B cell (primary cell): Measurements from ENCODE around the gene ARID3A. TPM values are rescaled to one million over a fixed set of nuclear protein-coding genes. Genes with fewer than 3 reads are reported as not detected.

ENCODE experiments used
- ATAC-seq: fragments of 200-7000 bp; cut with Tn5 transposase; one replicate; pipeline ENCODE4 v1.10.0; 2021; ENCODE audit warnings: low read depth, mild to moderate bottlenecking, moderate number of reproducible peaks, moderate library complexity
- CTCF ChIA-PET: fragments of 350-600 bp; sonication (Branson Sonifier 250); formaldehyde crosslinking; loops from one replicate; lab custom pipeline; 2021; ENCODE audit warnings: antibody characterized with exemption, inconsistent platforms; lab: Charles Lee
- POLR2A ChIA-PET: fragments of 350-600 bp; sonication (Branson Sonifier 250); formaldehyde crosslinking; loops from one replicate; lab custom pipeline; 2021; ENCODE audit warnings: antibody characterized with exemption; lab: Charles Lee
- DNase-seq: peaks from one replicate; pipeline ENCODE4 v3.0.0; 2013
- H2AFZ ChIP-seq: 2 replicates; pipeline ENCODE4 v1.6.1; 2012; ENCODE audit warnings: mild to moderate bottlenecking, low read depth, low read length; ENCODE audit not compliant: insufficient read depth, poor library complexity, severe bottlenecking
- H3K27ac ChIP-seq, 2 donors: 1 replicate in 1 of 2; 2 replicates in 1 of 2; pipeline ENCODE4 v1.5.1; 2012 to 2013; ENCODE audit warnings: low read length in 2 of 2, mild to moderate bottlenecking in 2 of 2, moderate library complexity in 1 of 2
- H3K27me3 ChIP-seq, 4 experiments: fragments of 200-600 bp in 1 of 4; sonication (generic) in 1 of 4; replicated peaks in 1 of 4; 1 replicate in 2 of 4; 2 replicates in 2 of 4; pipeline versions ENCODE4 v1.6.1 to v1.7.0; 2013 to 2016; ENCODE audit warnings: low read length in 3 of 4, mild to moderate bottlenecking in 2 of 4, mixed read lengths in 1 of 4, moderate library complexity in 1 of 4; ENCODE audit not compliant: insufficient read depth in 4 of 4, control insufficient read depth in 3 of 4; ENCODE audit errors: control extremely low read depth in 1 of 4
- H3K36me3 ChIP-seq, 2 experiments: replicated peaks in 1 of 2; 1 replicate in 1 of 2; 2 replicates in 1 of 2; pipeline versions ENCODE4 v1.6.1 to v1.7.1; 2013; ENCODE audit warnings: low read length in 1 of 2; ENCODE audit not compliant: insufficient read depth in 2 of 2, control insufficient read depth in 1 of 2; ENCODE audit errors: control extremely low read depth in 1 of 2, extremely low read depth in 1 of 2
- H3K4me1 ChIP-seq, 2 donors: fragments of 200-600 bp in 1 of 2; sonication (generic) in 1 of 2; 1 replicate in 1 of 2; 2 replicates in 1 of 2; pipeline versions ENCODE4 v1.5.1 to v1.6.1; 2013 to 2017; ENCODE audit warnings: low read length in 2 of 2; ENCODE audit not compliant: control insufficient read depth in 2 of 2, insufficient read depth in 2 of 2
- H3K4me2 ChIP-seq: replicated peaks from 2 replicates; pipeline ENCODE3; 2012; ENCODE audit warnings: mild to moderate bottlenecking, low read depth, low read length; ENCODE audit not compliant: poor library complexity, severe bottlenecking
- H3K4me3 ChIP-seq, 5 experiments: fragments of 200-600 bp in 1 of 5; sonication (generic) in 1 of 5; 1 replicate in 3 of 5; 2 replicates in 2 of 5; pipeline versions ENCODE4 v1.5.1 to v1.7.0; 2011 to 2016; ENCODE audit warnings: low read length in 4 of 5, mild to moderate bottlenecking in 4 of 5, low read depth in 2 of 5, control low read depth in 1 of 5, moderate library complexity in 1 of 5; ENCODE audit not compliant: insufficient read depth in 1 of 5; ENCODE audit errors: control extremely low read depth in 1 of 5, extremely low read depth in 1 of 5
- H3K79me2 ChIP-seq: fragments of 200-600 bp; sonication (generic); one replicate; pipeline ENCODE4 v1.6.0; 2016; ENCODE audit warnings: low read length; ENCODE audit not compliant: control insufficient read depth, insufficient read depth
- H3K9ac ChIP-seq: fragments of 200-600 bp; sonication (generic); 2 replicates; pipeline ENCODE4 v1.6.1; 2017; ENCODE audit warnings: mild to moderate bottlenecking, low read length, moderate library complexity
- H3K9me3 ChIP-seq, 3 donors: one replicate each; pipeline versions ENCODE4 v1.6.1 to v1.7.1; 2013; ENCODE audit warnings: low read length in 2 of 3; ENCODE audit not compliant: control insufficient read depth in 2 of 3, insufficient read depth in 1 of 3; ENCODE audit errors: control extremely low read depth in 1 of 3
- H4K20me1 ChIP-seq: 2 replicates; pipeline ENCODE4 v1.6.0; 2012; ENCODE audit warnings: mild to moderate bottlenecking, low read length; ENCODE audit not compliant: insufficient read depth, control insufficient read depth, poor library complexity, severe bottlenecking
- H3K27ac Mint-ChIP-seq: one replicate; pipeline ENCODE4 v1.8.0; 2021; ENCODE audit warnings: mixed read lengths
- H3K27me3 Mint-ChIP-seq: one replicate; pipeline ENCODE4 v1.8.0; 2021; ENCODE audit warnings: mixed read lengths
- H3K4me1 Mint-ChIP-seq: one replicate; pipeline ENCODE4 v1.8.0; 2021; ENCODE audit warnings: mixed read lengths
- H3K4me3 Mint-ChIP-seq: one replicate; pipeline ENCODE4 v1.8.0; 2021; ENCODE audit warnings: mixed read lengths
- H3K9me3 Mint-ChIP-seq: one replicate; pipeline ENCODE4 v1.8.0; 2022; ENCODE audit warnings: mixed read lengths; ENCODE audit not compliant: insufficient read depth
- EZH2 ChIP-seq: IDR thresholded peaks from 2 replicates; pipeline ENCODE4 v1.6.1; 2012; ENCODE audit warnings: borderline replicate concordance, low read depth, mild to moderate bottlenecking, moderate library complexity, low read length; ENCODE audit not compliant: insufficient read depth, poor library complexity, severe bottlenecking
- WGBS: methylation state at CpG from one replicate; pipeline ENCODE4 v1.1.5; 2013; ENCODE audit warnings: missing lambda C conversion rate; ENCODE audit not compliant: insufficient coverage; 5-methylcytosine and 5-hydroxymethylcytosine counted together
- intact Hi-C: fragments of 100-400 bp; cut with micrococcal nuclease; formaldehyde crosslinking; loops from one replicate; pipeline ENCODE4 v1.10.0; 2022
- polyA minus RNA-seq: library from RNA; depleted of rRNA, polyadenylated mRNA; stranded (reverse); fragments of >200 nt; gene quantifications from 2 replicates; pipeline ENCODE4 v1.2.3, GENCODE V29; 2012
- polyA plus RNA-seq: library from polyadenylated mRNA; depleted of rRNA; stranded (reverse); fragments of >200 nt; gene quantifications from 2 replicates; pipeline ENCODE4 v1.2.3, GENCODE V29; 2012
- total RNA-seq, 2 donors: library from RNA; stranded (reverse); fragments of 120-200 nt in 1 of 2; gene quantifications; 1 replicate in 1 of 2; 2 replicates in 1 of 2; pipeline versions ENCODE4 v1.2.3 to v1.2.4, GENCODE V29; 2013 to 2022
- TF ChIP-seq, protein P1 (sequence below): fragments of 200-600 bp; IDR thresholded peaks from one replicate; pipeline ENCODE4 v1.8.0; 2022; ENCODE audit warnings: antibody characterized with exemption, mild to moderate bottlenecking

ARID3A gene
- 60.5 and 66.7 TPM in 2 replicates for total RNA-seq
- 13.5 TPM for total RNA-seq (2013)
- polyA plus RNA-seq: 16.5 and 22.9 TPM in 2 replicates
- polyA minus RNA-seq: 47.1 and 68.9 TPM in 2 replicates

DNA sequence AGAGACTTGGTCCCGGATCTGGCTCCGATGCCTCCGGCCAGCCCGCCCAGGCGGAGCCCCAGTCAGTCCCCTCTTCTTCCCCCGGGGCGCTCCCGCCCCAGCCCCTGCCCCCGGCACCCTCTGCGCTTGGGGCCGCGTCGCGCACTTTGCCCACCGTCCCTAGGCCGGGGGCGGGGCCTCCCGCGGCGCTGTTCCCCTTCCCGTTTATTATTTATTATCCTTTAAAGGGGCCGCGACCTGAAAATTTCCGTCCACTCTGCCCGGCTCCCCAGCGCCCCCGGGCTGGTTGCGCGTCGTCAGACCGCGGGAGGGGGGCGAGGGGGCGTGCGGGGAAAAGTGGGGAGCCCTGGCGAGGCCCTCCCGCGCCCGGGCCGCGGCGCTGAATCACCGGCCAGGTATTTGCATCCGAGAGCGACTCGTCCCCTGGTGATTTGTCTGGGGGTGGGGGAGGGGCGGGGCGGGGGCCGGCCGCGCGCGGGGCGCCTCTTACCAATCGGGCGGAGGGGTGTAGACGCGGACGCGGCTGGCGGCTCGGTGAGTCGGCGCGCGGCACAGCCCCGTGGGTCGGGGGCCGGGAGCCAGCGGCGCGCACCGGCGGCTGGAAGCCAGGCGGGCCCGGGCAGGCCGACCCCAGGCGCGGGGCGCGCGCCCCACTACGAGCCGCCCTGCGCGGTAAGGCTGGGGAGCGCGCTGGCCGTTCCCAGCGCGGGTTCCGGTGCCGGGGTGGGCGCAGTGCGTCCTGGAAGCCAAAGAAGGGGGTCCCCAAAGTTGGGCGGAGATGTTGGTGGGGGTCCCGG is at the start of gene ARID3A:
Gene ARID3A, plus strand, starts transcription at position 510 of the 797 bp plus-strand sequence. CDS start 3,494 bp downstream, outside the sequence.
- H3K27ac Mint-ChIP-seq: peak within 1 kb of the TSS; percentile 95
- DNase-seq (peak; percentile 92), ATAC-seq (peak; percentile 65)
- Histone ChIP-seq H3K4me3 (peak within 1 kb of the TSS; percentile 71 to 94 (median 86)), H3K9me3 (no peaks in the 10 kb centered on the region), H3K27ac (peak within 1 kb of the TSS; percentile 85 to 94), H3K27me3 (no peaks in the 10 kb centered on the region), H3K36me3 (no peaks in the 10 kb centered on the region), H4K20me1 (no peaks in the 10 kb centered on the region), H3K4me2 (peak within 1 kb of the TSS; percentile 98), H3K4me1 (peaks cover 18 to 39% of the 10 kb centered on the region in 2 donors), H2AFZ (peak within 1 kb of the TSS; percentile 97), H3K9ac (peak within 1 kb of the TSS; percentile 94), H3K79me2 (peaks cover 17% of the 10 kb centered on the region)
- ChIA-PET POLR2A (interaction anchor here (0.6 to 1.3 kb wide), 3 partner anchors 53 to 58 kb away, joined by 3 to 5 read pairs (median 4); partner anchors contain the start of gene WDR18), CTCF (interaction anchor here (3.5 to 6.8 kb wide), 2 partner anchors 13 to 57 kb away, joined by 16 to 143 read pairs; partner anchors contain the start of gene WDR18)
- H3K4me1 Mint-ChIP-seq: peaks cover 22% of the 10 kb centered on the region
- peak within 1 kb of the TSS; percentile 91 for H3K4me3 Mint-ChIP-seq
- intact Hi-C loops: loop anchor here (1.0 to 10.0 kb wide), 6 partner anchors 16 to 261 kb away; partner anchors contain the start of genes ARHGAP45, RNF126, RNU6-2 and TMEM259
- TF ChIP-seq, protein P1, sequence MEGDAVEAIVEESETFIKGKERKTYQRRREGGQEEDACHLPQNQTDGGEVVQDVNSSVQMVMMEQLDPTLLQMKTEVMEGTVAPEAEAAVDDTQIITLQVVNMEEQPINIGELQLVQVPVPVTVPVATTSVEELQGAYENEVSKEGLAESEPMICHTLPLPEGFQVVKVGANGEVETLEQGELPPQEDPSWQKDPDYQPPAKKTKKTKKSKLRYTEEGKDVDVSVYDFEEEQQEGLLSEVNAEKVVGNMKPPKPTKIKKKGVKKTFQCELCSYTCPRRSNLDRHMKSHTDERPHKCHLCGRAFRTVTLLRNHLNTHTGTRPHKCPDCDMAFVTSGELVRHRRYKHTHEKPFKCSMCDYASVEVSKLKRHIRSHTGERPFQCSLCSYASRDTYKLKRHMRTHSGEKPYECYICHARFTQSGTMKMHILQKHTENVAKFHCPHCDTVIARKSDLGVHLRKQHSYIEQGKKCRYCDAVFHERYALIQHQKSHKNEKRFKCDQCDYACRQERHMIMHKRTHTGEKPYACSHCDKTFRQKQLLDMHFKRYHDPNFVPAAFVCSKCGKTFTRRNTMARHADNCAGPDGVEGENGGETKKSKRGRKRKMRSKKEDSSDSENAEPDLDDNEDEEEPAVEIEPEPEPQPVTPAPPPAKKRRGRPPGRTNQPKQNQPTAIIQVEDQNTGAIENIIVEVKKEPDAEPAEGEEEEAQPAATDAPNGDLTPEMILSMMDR: no peak
- peak; percentile 72 for TF ChIP-seq EZH2
- no peaks in the 10 kb centered on the region for H3K9me3 Mint-ChIP-seq
- under 1% methylated on average over 93 of the region's 97 CpGs for WGBS
- no peaks in the 10 kb centered on the region for H3K27me3 Mint-ChIP-seq
